Measurements from ENCODE around the gene MYLIP. TPM values are rescaled to one million over a fixed set of nuclear protein-coding genes. Genes with fewer than 3 reads are reported as not detected.

MYLIP gene
- total and polyA plus RNA-seq, 2 of the 4 experiments (the other 2 are of a cell fraction), result 1.8 to 3.2 TPM

DNA sequence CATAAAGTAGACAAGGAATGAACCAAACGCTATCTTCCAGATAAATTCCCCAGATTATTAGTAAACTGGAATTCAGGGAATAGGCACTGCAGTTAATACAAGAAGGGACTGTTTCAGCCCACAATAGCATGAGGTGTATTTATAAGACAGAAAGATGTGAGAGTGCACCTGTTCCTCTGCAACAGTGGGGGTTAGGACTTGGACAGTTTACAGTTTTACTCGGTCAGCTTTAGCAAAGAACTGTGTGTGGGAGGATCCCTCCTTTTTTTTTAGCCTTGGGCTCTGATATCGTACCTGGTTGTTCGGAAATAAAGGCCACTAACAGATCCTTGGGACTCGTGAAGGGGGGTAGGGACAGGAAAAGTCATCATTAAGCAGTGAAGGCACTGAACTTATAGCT lies 2.0 kb upstream of the MYLIP start:
- Histone ChIP-seq H3K9me3 (ENCODE audit: control insufficient read depth, insufficient read depth, low read length) (no peaks in the 10 kb centered on the region), H3K18ac (ENCODE audit: low read depth, low read length) (no peak overlapping the region), H3K14ac (replicated peaks; ENCODE audit: low read depth, low read length) (no peak overlapping the region), H2BK5ac (ENCODE audit: low read depth, low read length, poor library complexity, severe bottlenecking) (no peak overlapping the region), H2BK20ac (ENCODE audit: low read depth, low read length) (no peak overlapping the region), H4K5ac (ENCODE audit: low read depth, low read length) (no peak overlapping the region), H3K79me1 (ENCODE audit: low read depth in 1 of 2, low read length in 2 of 2) (peaks cover 6 to 12% of the 10 kb centered on the region in 2 experiments; a peak in 3 of 4 replicates), H3K4ac (ENCODE audit: low read depth, low read length) (no peak overlapping the region), H4K20me1 (ENCODE audit: insufficient read depth, low read length) (no peaks in the 10 kb centered on the region), H3K56ac (ENCODE audit: extremely low read depth, insufficient read depth, low read length) (no peak overlapping the region), H3K9ac (ENCODE audit: low read depth, low read length) (no peak overlapping the region), H2BK120ac (ENCODE audit: low read depth, low read length) (no peak overlapping the region), H2AK5ac (ENCODE audit: low read depth, low read length) (no peak overlapping the region), H3K4me1 (ENCODE audit: control insufficient read depth, insufficient read depth, low read length) (peaks cover 4% of the 10 kb centered on the region), H4K8ac (ENCODE audit: low read depth in 2 of 2, low read length in 2 of 2) (no peak overlapping the region), H3K36me3 (ENCODE audit: control insufficient read depth, insufficient read depth, low read length) (no peaks in the 10 kb centered on the region), H3K27me3 (ENCODE audit: control insufficient read depth, insufficient read depth, low read length) (peaks cover 37% of the 10 kb centered on the region), H3K23ac (ENCODE audit: low read depth, low read length) (no peak overlapping the region), H3K4me3 (ENCODE audit: insufficient read depth, low read depth, low read length) (no peak overlapping the region), H3K27ac (ENCODE audit: insufficient read depth, low read length) (no peak overlapping the region), H2AK9ac (replicated peaks; ENCODE audit: low read depth, low read length, poor library complexity) (no peak overlapping the region), H3K9me1 (ENCODE audit: insufficient read depth, low read length) (no peaks in the 10 kb centered on the region), H2BK15ac (ENCODE audit: low read depth, low read length) (no peak overlapping the region), H3K4me2 (ENCODE audit: low read depth, low read length) (no peak overlapping the region), H2AFZ (replicated peaks; ENCODE audit: low read length, poor library complexity) (no peak overlapping the region), H4K91ac (ENCODE audit: insufficient read depth, low read depth, low read length) (no peak overlapping the region)
- no peak for TF ChIP-seq CTCF (conservative IDR thresholded peaks at IDR 0.05; ENCODE audit: low read depth, low read length)
- no peak for TF ChIP-seq CEBPB (IDR thresholded peaks at IDR 0.05; ENCODE audit: low read depth, low read length)
- dilution Hi-C loops (cut with HindIII; ENCODE audit: low sequenced_read_pairs, unreplicated experiment) (no loop called here), intact Hi-C loops (cut with micrococcal nuclease) (no loop called here), in situ Hi-C loops (cut with MboI; ENCODE audit: low sequenced_read_pairs) (no loop called here)
- ChIA-PET CTCF (interaction anchor here (0.6 to 0.8 kb wide), 2 partner anchors 435 to 1490 kb away, joined by 3 to 5 read pairs; no protein-coding TSS in a partner anchor), POLR2A (ENCODE audit: unreplicated experiment) (no interaction called here)
- ATAC-seq (ENCODE audit: low read depth) (no peak), DNase-seq (no peak)
- no TSS peak for BruUV-seq (replicated peaks)
- WGBS, 2 experiments (ENCODE audit: extremely low coverage in 2 of 2, insufficient read length in 1 of 2), result no CpG with 5 or more reads among the region's 5 CpGs
